ENCODE results near the gene TINAGL1. TPM values are rescaled to one million over a fixed set of nuclear protein-coding genes. Genes with fewer than 3 reads are reported as not detected.

The TINAGL1 gene
- total RNA-seq, 1 experiment from 2014 or later, result 57.9 TPM

GRCh38 chr1:31614414-31615005 is 38.2 kb downstream of the TINAGL1 start:
- no peaks in the 10 kb centered on the region for H3K4me1 ChIP-seq (ENCODE audit: control insufficient read depth in 1 of 2, insufficient read depth in 2 of 2, low read length in 2 of 2)
- H3K79me2 ChIP-seq (ENCODE audit: insufficient read depth, low read length), result no peaks in the 10 kb centered on the region
- BruUV-seq (replicated peaks), result no TSS peak
- no peak overlapping the region for H2AFZ ChIP-seq (ENCODE audit: low read depth, low read length, poor library complexity, severe bottlenecking)
- ChIA-PET CTCF (no interaction called here), RAD21 (ENCODE audit: low non-redundant PET in 1 of 2, low total read pairs in 2 of 2, uncharacterized antibody in 2 of 2, unreplicated experiment in 2 of 2) (no interaction called here), POLR2A (no interaction called here)
- ATAC-seq, result no peak
- TF ChIP-seq ELF1 (IDR thresholded peaks at IDR 0.05; ENCODE audit: borderline replicate concordance, low read depth) (no peak), RAD21 (IDR thresholded peaks at IDR 0.05; ENCODE audit: low read depth) (no peak), ZNF274 (IDR thresholded peaks at IDR 0.05; ENCODE audit: low read depth, low read length) (no peak), EZH2 (IDR thresholded peaks at IDR 0.05) (no peak)
- intact Hi-C loops (cut with micrococcal nuclease), result no loop called here
- no peak overlapping the region for H3K4me2 ChIP-seq (ENCODE audit: low read length)
- no peak for DNase-seq (ENCODE audit: low read depth, low spot score)
- no peaks in the 10 kb centered on the region for H3K9me3 ChIP-seq (ENCODE audit: control insufficient read depth in 1 of 2, insufficient read depth in 1 of 2, low read depth in 1 of 2, low read length in 2 of 2)
- H4K20me1 ChIP-seq (ENCODE audit: insufficient read depth), result no peaks in the 10 kb centered on the region
- H3K36me3 ChIP-seq (ENCODE audit: control insufficient read depth in 1 of 2, insufficient read depth in 2 of 2, low read length in 2 of 2), result no peaks in the 10 kb centered on the region
- H3K9ac ChIP-seq (ENCODE audit: low read length), result no peak overlapping the region
- no peak overlapping the region for H3K27ac ChIP-seq (ENCODE audit: low read depth, low read length)
- H3K27me3 ChIP-seq (ENCODE audit: insufficient read depth, low read length), result no peaks in the 10 kb centered on the region
- H3K9me2 ChIP-seq (ENCODE audit: insufficient read depth), result no peaks in the 10 kb centered on the region
- H3K4me3 ChIP-seq (replicated peaks in 1 of 2; ENCODE audit: low read depth in 1 of 2, low read length in 2 of 2), result no peak overlapping the region

GRCh38 chr1:31615414-31615813 is 39.1 kb downstream of the TINAGL1 start:
- H3K4me2 ChIP-seq (ENCODE audit: low read length), result no peak overlapping the region
- BruUV-seq (replicated peaks), result no TSS peak
- intact Hi-C loops (cut with micrococcal nuclease), result no loop called here
- no peak overlapping the region for H3K27ac ChIP-seq (ENCODE audit: low read depth, low read length)
- RAD21 ChIA-PET (ENCODE audit: low non-redundant PET in 1 of 2, low total read pairs in 2 of 2, uncharacterized antibody in 2 of 2, unreplicated experiment in 2 of 2), result no interaction called here
- H2AFZ ChIP-seq (ENCODE audit: low read depth, low read length, poor library complexity, severe bottlenecking), result no peak overlapping the region
- CTCF ChIA-PET, result no interaction called here
- ATAC-seq, result no peak
- POLR2A ChIA-PET, result no interaction called here
- no peak for DNase-seq (ENCODE audit: low read depth, low spot score)
- H3K4me1 ChIP-seq (ENCODE audit: control insufficient read depth in 1 of 2, insufficient read depth in 2 of 2, low read length in 2 of 2), result no peaks in the 10 kb centered on the region
- no peaks in the 10 kb centered on the region for H3K9me2 ChIP-seq (ENCODE audit: insufficient read depth)
- H4K20me1 ChIP-seq (ENCODE audit: insufficient read depth), result no peaks in the 10 kb centered on the region
- no peak for TF ChIP-seq EZH2phosphoT487 (IDR thresholded peaks at IDR 0.05; ENCODE audit: borderline replicate concordance)
- no peak for TF ChIP-seq TCF7L2 (IDR thresholded peaks at IDR 0.05; ENCODE audit: borderline replicate concordance, extremely low read depth, insufficient read depth, insufficient read length)
- TF ChIP-seq RAD21 (IDR thresholded peaks at IDR 0.05; ENCODE audit: low read depth), result no peak
- TF ChIP-seq SP1 (IDR thresholded peaks at IDR 0.05; ENCODE audit: low read depth), result no peak
- TF ChIP-seq ELF1 (IDR thresholded peaks at IDR 0.05; ENCODE audit: borderline replicate concordance, low read depth), result no peak
- no peak for TF ChIP-seq EGR1 (IDR thresholded peaks at IDR 0.05; ENCODE audit: low read depth)
- TF ChIP-seq ZNF274 (IDR thresholded peaks at IDR 0.05; ENCODE audit: low read depth, low read length), result no peak
- TF ChIP-seq ZFX (IDR thresholded peaks at IDR 0.05), result no peak
- no peak for TF ChIP-seq EZH2 (IDR thresholded peaks at IDR 0.05)
- TF ChIP-seq SRF (IDR thresholded peaks at IDR 0.05; ENCODE audit: low read depth), result no peak
- no peak for TF ChIP-seq ZBTB33 (IDR thresholded peaks at IDR 0.05; ENCODE audit: extremely low read depth, insufficient replicate concordance, low read length)
- no peaks in the 10 kb centered on the region for H3K9me3 ChIP-seq (ENCODE audit: control insufficient read depth in 1 of 2, insufficient read depth in 1 of 2, low read depth in 1 of 2, low read length in 2 of 2)
- H3K36me3 ChIP-seq (ENCODE audit: control insufficient read depth in 1 of 2, insufficient read depth in 2 of 2, low read length in 2 of 2), result no peaks in the 10 kb centered on the region
- no peaks in the 10 kb centered on the region for H3K79me2 ChIP-seq (ENCODE audit: insufficient read depth, low read length)
- no peaks in the 10 kb centered on the region for H3K27me3 ChIP-seq (ENCODE audit: insufficient read depth, low read length)
- no peak overlapping the region for H3K4me3 ChIP-seq (replicated peaks in 1 of 2; ENCODE audit: low read depth in 1 of 2, low read length in 2 of 2)
- H3K9ac ChIP-seq (ENCODE audit: low read length), result no peak overlapping the region
